DND-41 (cell line): ENCODE results near the gene OSCP1.

Source experiments
- ATAC-seq: fragments of 200-7000 bp; cut with Tn5 transposase; 3 replicates; pipeline ENCODE4 v1.9.1; 2021; ENCODE audit warnings: low read depth; ENCODE audit not compliant: insufficient read depth
- DNase-seq: peaks from one replicate; pipeline ENCODE4 v3.0.0-alpha.2; 2020
- H2AFZ ChIP-seq: 2 replicates; pipeline ENCODE4 v1.6.0; 2012; ENCODE audit warnings: low read depth, low read length
- H3K27ac ChIP-seq: 2 replicates; pipeline ENCODE4 v1.5.1; 2012; ENCODE audit warnings: low read length, inconsistent platforms
- H3K27me3 ChIP-seq: fragments of 200-600 bp; sonication (generic); 2 replicates; pipeline ENCODE4 v1.6.0; 2012; ENCODE audit warnings: low read length, mild to moderate bottlenecking, inconsistent platforms; ENCODE audit not compliant: insufficient read depth, poor library complexity
- H3K36me3 ChIP-seq: 2 replicates; pipeline ENCODE4 v1.5.1; 2012; ENCODE audit warnings: low read length, inconsistent platforms; ENCODE audit not compliant: insufficient read depth
- H3K4me1 ChIP-seq: 2 replicates; pipeline ENCODE4 v1.5.1; 2012; ENCODE audit warnings: mild to moderate bottlenecking, low read length; ENCODE audit not compliant: insufficient read depth
- H3K4me2 ChIP-seq: 2 replicates; pipeline ENCODE4 v1.6.0; 2012; ENCODE audit warnings: mild to moderate bottlenecking, moderate library complexity, low read length, inconsistent platforms; ENCODE audit not compliant: insufficient read depth
- H3K4me3 ChIP-seq, 2 experiments: fragments of 200-600 bp in 1 of 2; shearing (Covaris generic) in 1 of 2; 2 replicates each; pipeline ENCODE4 v1.5.1; 2012 to 2016; ENCODE audit warnings: inconsistent platforms in 2 of 2, low read length in 2 of 2, mild to moderate bottlenecking in 2 of 2, low read depth in 1 of 2, moderate library complexity in 1 of 2
- H3K79me2 ChIP-seq: 2 replicates; pipeline ENCODE4 v1.6.0; 2012; ENCODE audit warnings: low read length, inconsistent platforms; ENCODE audit not compliant: insufficient read depth
- H3K9ac ChIP-seq: 2 replicates; pipeline ENCODE4 v1.6.0; 2012; ENCODE audit warnings: low read depth, mild to moderate bottlenecking, inconsistent platforms, low read length, moderate library complexity
- H3K9me3 ChIP-seq: 2 replicates; pipeline ENCODE4 v1.5.1; 2012; ENCODE audit warnings: low read length, moderate library complexity, mild to moderate bottlenecking, inconsistent platforms; ENCODE audit not compliant: insufficient read depth, severe bottlenecking
- H4K20me1 ChIP-seq: 2 replicates; pipeline ENCODE4 v1.6.0; 2012; ENCODE audit warnings: low read length; ENCODE audit not compliant: insufficient read depth
- CTCF ChIP-seq: IDR thresholded peaks from 2 replicates; pipeline ENCODE4 v1.5.1; 2012; ENCODE audit warnings: borderline replicate concordance, low read length, moderate library complexity, mild to moderate bottlenecking; ENCODE audit not compliant: poor library complexity, severe bottlenecking; ENCODE audit errors: extremely low read depth
- EZH2 ChIP-seq: IDR thresholded peaks from 3 replicates; pipeline ENCODE4 v1.6.1; 2012; ENCODE audit warnings: borderline replicate concordance, low read depth, mild to moderate bottlenecking, moderate library complexity, low read length, inconsistent platforms; ENCODE audit not compliant: severe bottlenecking

Gene OSCP1

GRCh38 chr1:36450270-36450918 lies at the start of gene OSCP1:
TSS of gene OSCP1 (minus strand) at chr1:36450451. CDS start at chr1:36450369, 82 bp downstream.
- peak within 1 kb of the TSS; percentile 72 for H3K9ac ChIP-seq

GRCh38 chr1:36497207-36497606 lies 47.0 kb upstream of the OSCP1 start:
- no peak overlapping the region for H3K4me3 ChIP-seq
- no peaks in the 10 kb centered on the region for H4K20me1 ChIP-seq
- H2AFZ ChIP-seq: no peak overlapping the region
- no peak overlapping the region for H3K27ac ChIP-seq
- TF ChIP-seq CTCF (no peak), EZH2 (no peak)
- H3K9ac ChIP-seq: no peak overlapping the region
- peaks cover 3% of the 10 kb centered on the region for H3K27me3 ChIP-seq
- ATAC-seq (no peak), DNase-seq (no peak)
- no peaks in the 10 kb centered on the region for H3K36me3 ChIP-seq
- no peaks in the 10 kb centered on the region for H3K4me1 ChIP-seq
- H3K4me2 ChIP-seq: no peak overlapping the region
- no peaks in the 10 kb centered on the region for H3K79me2 ChIP-seq
- no peaks in the 10 kb centered on the region for H3K9me3 ChIP-seq

More at GRCh38 chr1:36450270-36450918, at the start of gene OSCP1:
- Histone ChIP-seq H3K27ac (peak within 1 kb of the TSS; percentile 75), H3K4me2 (peak within 1 kb of the TSS; percentile 77), H3K9me3 (no peaks in the 10 kb centered on the region), H4K20me1 (no peaks in the 10 kb centered on the region), H2AFZ (peak within 1 kb of the TSS; percentile 95), H3K36me3 (peaks cover 12% of the 10 kb centered on the region), H3K4me1 (peaks cover 25% of the 10 kb centered on the region), H3K27me3 (no peaks in the 10 kb centered on the region), H3K79me2 (peaks cover 4% of the 10 kb centered on the region), H3K4me3 (peak within 1 kb of the TSS; percentile 36 to 75)
- DNase-seq (peak; percentile 89), ATAC-seq (peak; percentile 98)
- TF ChIP-seq CTCF (no peak), EZH2 (no peak)

- DNase-seq (no peak), ATAC-seq (no peak)
- Histone ChIP-seq H3K4me3 (no peak overlapping the region), H3K4me1 (no peaks in the 10 kb centered on the region), H3K9ac (no peak overlapping the region), H3K27me3 (peaks cover 3% of the 10 kb centered on the region), H3K27ac (no peak overlapping the region), H4K20me1 (no peaks in the 10 kb centered on the region), H3K9me3 (no peaks in the 10 kb centered on the region), H3K79me2 (no peaks in the 10 kb centered on the region), H3K4me2 (no peak overlapping the region), H2AFZ (no peak overlapping the region), H3K36me3 (no peaks in the 10 kb centered on the region)
- TF ChIP-seq EZH2 (no peak), CTCF (no peak)
Measured at GRCh38 chr1:36494971-36495370, 44.7 kb upstream of the OSCP1 start.
